Kidney (tissue), 14 donors: ENCODE results near the gene GCG. TPM values are rescaled to one million over a fixed set of nuclear protein-coding genes. Genes with fewer than 3 reads are reported as not detected.

Experiments used
- DNase-seq, 5 donors: peaks; one replicate each; pipeline ENCODE4 v3.0.0-alpha.2; 2013 to 2020
- FAIRE-seq: peaks from 2 replicates; lab custom pipeline; 2012; peaks lifted over from hg19 to GRCh38; lab: Jason Lieb, UNC
- H3K27ac ChIP-seq, 2 donors: one replicate each; pipeline ENCODE4 v1.7.0; 2013; ENCODE audit warnings: low read depth in 2 of 2, low read length in 2 of 2, inconsistent platforms in 1 of 2
- H3K27me3 ChIP-seq: one replicate; pipeline ENCODE4 v1.7.1; 2013; ENCODE audit warnings: low read length, inconsistent platforms; ENCODE audit not compliant: control insufficient read depth, insufficient read depth
- H3K36me3 ChIP-seq, 3 donors: one replicate each; pipeline versions ENCODE4 v1.7.0 to v1.7.1; 2013; ENCODE audit warnings: low read length in 3 of 3, control low read depth in 1 of 3, inconsistent platforms in 1 of 3; ENCODE audit not compliant: insufficient read depth in 3 of 3, control insufficient read depth in 2 of 3
- H3K4me1 ChIP-seq, 3 donors: one replicate each; pipeline versions ENCODE4 v1.7.0 to v1.7.1; 2013; ENCODE audit warnings: low read length in 3 of 3, inconsistent platforms in 1 of 3, low read depth in 1 of 3; ENCODE audit not compliant: control insufficient read depth in 2 of 3, insufficient read depth in 2 of 3
- H3K4me3 ChIP-seq, 3 donors: one replicate each; pipeline versions ENCODE4 v1.7.0 to v1.8.1; 2013; ENCODE audit warnings: low read length in 3 of 3, control low read depth in 1 of 3, inconsistent platforms in 1 of 3
- H3K9ac ChIP-seq, 3 donors: one replicate each; pipeline versions ENCODE4 v1.7.0 to v1.7.1; 2013; ENCODE audit warnings: low read length in 3 of 3, control low read depth in 1 of 3, inconsistent platforms in 1 of 3
- H3K9me3 ChIP-seq, 3 donors: one replicate each; pipeline versions ENCODE4 v1.7.0 to v1.7.1; 2013; ENCODE audit warnings: low read length in 3 of 3, control low read depth in 1 of 3, inconsistent platforms in 1 of 3; ENCODE audit not compliant: control insufficient read depth in 2 of 3, insufficient read depth in 1 of 3
- intact Hi-C: fragments of 100-400 bp; cut with DNase I; formaldehyde crosslinking; loops from one replicate; pipeline ENCODE4 v1.11.1; 2022
- polyA plus RNA-seq: library from polyadenylated mRNA; stranded (reverse); fragments of 350-450 nt; fragmentation: Illumina TruSeq; extraction: RNeasy Lipid Tissue Mini Kit (QIAGEN cat#74804); gene quantifications from one replicate; pipeline ENCODE4 v1.2.3, GENCODE V29; 2014; ENCODE audit warnings: low read depth, low replicate concordance; ENCODE audit not compliant: insufficient read depth
- total RNA-seq: library from RNA; stranded (reverse); fragmentation: NEBNext Ultra II Directional; extraction: Animal tissue kit (Norgen Biotek cat#: 25700); gene quantifications from one replicate; pipeline ENCODE4 v1.2.1, GENCODE V29; 2021
- TF ChIP-seq, protein P1 (sequence below): IDR thresholded peaks from 3 replicates; pipeline ENCODE4 v1.5.1; 2012; ENCODE audit warnings: mild to moderate bottlenecking, moderate library complexity, borderline replicate concordance; ENCODE audit not compliant: insufficient read depth; ENCODE audit errors: extremely low read depth
- donor health status: control.
- donor health status: control.
- donor health status: control.
- donor health status: control.
- donor health status: control.
- donor health status: DM: yes; HTN: yes; CAD: no.
- donor health status: Normal renal cell carcinoma (clear cell type).

Gene GCG
- total and polyA plus RNA-seq, 2 donors from 2014 or later: not detected

DNA sequence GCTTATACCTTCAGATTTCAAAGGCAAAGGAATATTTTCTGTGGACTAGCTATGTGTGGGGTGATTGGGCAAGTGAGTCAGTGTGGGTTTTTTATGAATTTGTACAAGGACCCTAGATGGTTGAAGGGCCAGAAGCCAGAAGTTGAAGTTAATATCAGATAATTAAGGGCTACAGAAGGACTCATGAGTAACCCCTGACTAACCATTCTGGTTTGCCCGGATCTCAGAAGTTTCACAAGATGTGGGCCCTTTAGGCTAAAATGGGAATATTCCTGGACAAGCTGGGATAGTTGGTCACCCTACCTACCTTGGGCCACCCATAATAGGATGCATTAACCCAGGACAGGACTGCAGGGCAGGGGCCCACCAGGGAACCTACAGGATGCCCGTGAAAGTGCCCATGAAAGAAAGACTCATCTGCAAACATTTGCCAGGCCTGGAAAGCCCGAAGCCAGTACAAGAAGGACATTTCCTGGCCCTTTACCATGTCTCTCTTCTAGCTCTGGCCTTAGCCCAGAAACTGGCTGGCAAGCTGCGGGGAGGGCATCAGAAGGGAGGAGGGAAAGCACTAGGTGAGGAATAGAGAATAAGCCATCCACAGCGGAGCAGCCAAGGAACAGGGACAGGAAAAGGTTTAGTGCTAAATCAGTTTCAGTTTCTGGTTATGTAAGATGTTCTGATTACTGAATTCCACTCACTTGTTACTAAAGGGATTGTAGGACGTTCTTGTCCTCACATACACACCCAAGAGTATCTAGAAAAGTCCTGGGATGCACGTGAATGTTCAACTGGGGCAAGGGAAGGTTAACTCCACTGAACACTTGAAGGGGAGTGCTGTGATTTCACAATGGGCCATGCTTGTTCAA lies 33.6 kb downstream of the GCG start:
- H3K9ac ChIP-seq: no peak overlapping the region
- FAIRE-seq: no peak
- TF ChIP-seq, protein P1, sequence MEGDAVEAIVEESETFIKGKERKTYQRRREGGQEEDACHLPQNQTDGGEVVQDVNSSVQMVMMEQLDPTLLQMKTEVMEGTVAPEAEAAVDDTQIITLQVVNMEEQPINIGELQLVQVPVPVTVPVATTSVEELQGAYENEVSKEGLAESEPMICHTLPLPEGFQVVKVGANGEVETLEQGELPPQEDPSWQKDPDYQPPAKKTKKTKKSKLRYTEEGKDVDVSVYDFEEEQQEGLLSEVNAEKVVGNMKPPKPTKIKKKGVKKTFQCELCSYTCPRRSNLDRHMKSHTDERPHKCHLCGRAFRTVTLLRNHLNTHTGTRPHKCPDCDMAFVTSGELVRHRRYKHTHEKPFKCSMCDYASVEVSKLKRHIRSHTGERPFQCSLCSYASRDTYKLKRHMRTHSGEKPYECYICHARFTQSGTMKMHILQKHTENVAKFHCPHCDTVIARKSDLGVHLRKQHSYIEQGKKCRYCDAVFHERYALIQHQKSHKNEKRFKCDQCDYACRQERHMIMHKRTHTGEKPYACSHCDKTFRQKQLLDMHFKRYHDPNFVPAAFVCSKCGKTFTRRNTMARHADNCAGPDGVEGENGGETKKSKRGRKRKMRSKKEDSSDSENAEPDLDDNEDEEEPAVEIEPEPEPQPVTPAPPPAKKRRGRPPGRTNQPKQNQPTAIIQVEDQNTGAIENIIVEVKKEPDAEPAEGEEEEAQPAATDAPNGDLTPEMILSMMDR: no peak

DNA sequence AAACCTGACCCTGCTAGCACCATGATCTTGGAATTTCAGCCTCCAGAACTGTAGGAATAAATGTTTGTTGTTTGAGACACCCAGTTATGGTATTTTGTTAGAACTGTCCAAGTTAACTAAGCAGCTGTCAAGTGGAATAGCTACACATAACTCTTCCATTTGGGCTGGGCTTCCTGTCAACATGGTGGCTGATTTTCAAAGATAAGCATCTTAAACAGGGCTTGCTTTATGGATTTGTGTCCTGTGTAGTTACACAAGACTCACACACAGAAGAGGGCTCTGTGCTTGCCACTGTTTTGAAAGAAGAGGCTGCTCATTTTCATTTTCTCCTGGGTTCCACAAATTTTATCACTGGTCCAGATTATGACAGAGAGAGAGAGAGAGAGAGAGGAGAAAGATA lies 35.7 kb downstream of the GCG start:
- intact Hi-C loops: loop anchor here (10.0 kb wide), 1 partner anchor 112 kb away; no protein-coding TSS in a partner anchor
- H3K27ac ChIP-seq: no peak overlapping the region
- no peak for FAIRE-seq

More for the DNA sequence above, 33.6 kb downstream of the GCG start:
- H3K36me3 ChIP-seq: no peaks in the 10 kb centered on the region
- peaks cover 0 to 4% (median 3%) of the 10 kb centered on the region in 3 donors for H3K4me1 ChIP-seq
- H3K27ac ChIP-seq: no peak overlapping the region
- H3K27me3 ChIP-seq: no peaks in the 10 kb centered on the region
- H3K4me3 ChIP-seq: no peak overlapping the region
- intact Hi-C loops: loop anchor here (10.0 kb wide), 1 partner anchor 114 kb away; no protein-coding TSS in a partner anchor
- DNase-seq: no peak
- H3K9me3 ChIP-seq: peaks cover 0 to 8% (median 0%) of the 10 kb centered on the region in 3 donors

DNA sequence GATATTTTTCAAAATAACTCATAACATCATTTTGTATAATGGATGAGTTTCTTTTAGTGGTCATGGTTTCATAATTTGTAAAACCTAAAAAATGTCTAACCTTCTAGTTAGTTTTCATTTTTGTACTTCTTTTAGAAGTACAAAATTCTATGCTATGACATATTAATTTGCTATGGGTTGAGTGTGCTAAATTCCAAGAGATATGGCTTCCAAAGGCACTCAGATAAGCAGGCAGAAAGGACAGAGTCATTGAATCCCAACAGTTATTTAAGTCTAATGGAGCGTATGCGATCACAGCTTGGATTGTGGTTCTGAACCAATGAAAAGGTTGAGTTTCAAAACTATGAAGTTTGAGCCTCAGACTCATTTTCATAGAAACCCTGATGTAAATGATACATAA lies 37.0 kb downstream of the GCG start:
- no peaks in the 10 kb centered on the region for H3K36me3 ChIP-seq
- H3K4me1 ChIP-seq: peaks cover 0 to 6% (median 3%) of the 10 kb centered on the region in 3 donors
- DNase-seq: no peak
- H3K4me3 ChIP-seq: no peak overlapping the region
- peaks cover 0 to 8% (median 0%) of the 10 kb centered on the region in 3 donors for H3K9me3 ChIP-seq
- TF ChIP-seq, protein P1: no peak
- no peak for FAIRE-seq
- intact Hi-C loops: loop anchor here (10.0 kb wide), 1 partner anchor 110 kb away; no protein-coding TSS in a partner anchor
- H3K9ac ChIP-seq: no peak overlapping the region
- no peak overlapping the region for H3K27ac ChIP-seq
- no peaks in the 10 kb centered on the region for H3K27me3 ChIP-seq

More for the DNA sequence above, 35.7 kb downstream of the GCG start:
- TF ChIP-seq, protein P1: no peak
- Histone ChIP-seq H3K9me3 (peaks cover 0 to 8% (median 0%) of the 10 kb centered on the region in 3 donors), H3K27me3 (no peaks in the 10 kb centered on the region), H3K4me3 (no peak overlapping the region), H3K36me3 (no peaks in the 10 kb centered on the region), H3K9ac (no peak overlapping the region), H3K4me1 (peaks cover 0 to 6% (median 3%) of the 10 kb centered on the region in 3 donors)
- DNase-seq: no peak
